ENCODE measurements around the gene CX3CL1. TPM values are rescaled to one million over a fixed set of nuclear protein-coding genes. Genes with fewer than 3 reads are reported as not detected.

The CX3CL1 gene
- total RNA-seq, 1 donor from 2014 or later = 11.7 TPM

DNA sequence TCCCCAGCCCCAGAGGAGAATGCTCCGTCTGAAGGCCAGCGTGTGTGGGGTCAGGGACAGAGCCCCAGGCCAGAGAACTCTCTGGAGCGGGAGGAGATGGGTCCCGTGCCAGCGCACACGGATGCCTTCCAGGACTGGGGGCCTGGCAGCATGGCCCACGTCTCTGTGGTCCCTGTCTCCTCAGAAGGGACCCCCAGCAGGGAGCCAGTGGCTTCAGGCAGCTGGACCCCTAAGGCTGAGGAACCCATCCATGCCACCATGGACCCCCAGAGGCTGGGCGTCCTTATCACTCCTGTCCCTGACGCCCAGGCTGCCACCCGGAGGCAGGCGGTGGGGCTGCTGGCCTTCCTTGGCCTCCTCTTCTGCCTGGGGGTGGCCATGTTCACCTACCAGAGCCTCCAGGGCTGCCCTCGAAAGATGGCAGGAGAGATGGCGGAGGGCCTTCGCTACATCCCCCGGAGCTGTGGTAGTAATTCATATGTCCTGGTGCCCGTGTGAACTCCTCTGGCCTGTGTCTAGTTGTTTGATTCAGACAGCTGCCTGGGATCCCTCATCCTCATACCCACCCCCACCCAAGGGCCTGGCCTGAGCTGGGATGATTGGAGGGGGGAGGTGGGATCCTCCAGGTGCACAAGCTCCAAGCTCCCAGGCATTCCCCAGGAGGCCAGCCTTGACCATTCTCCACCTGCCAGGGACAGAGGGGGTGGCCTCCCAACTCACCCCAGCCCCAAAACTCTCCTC is 10.4 kb downstream of the CX3CL1 start:
- intact Hi-C loops (cut with micrococcal nuclease) = no loop called here
- Histone ChIP-seq H3K9me3 (replicated peaks) (no peaks in the 10 kb centered on the region), H3K27ac (replicated peaks) (peak overlapping the region; percentile 48), H3K36me3 (peaks cover 7% of the 10 kb centered on the region), H3K4me1 (peaks cover 90% of the 10 kb centered on the region), H3K4me3 (no peak overlapping the region), H3K27me3 (ENCODE audit: low read depth) (no peaks in the 10 kb centered on the region)
- DNase-seq = no peak
- TF ChIP-seq, protein P1, sequence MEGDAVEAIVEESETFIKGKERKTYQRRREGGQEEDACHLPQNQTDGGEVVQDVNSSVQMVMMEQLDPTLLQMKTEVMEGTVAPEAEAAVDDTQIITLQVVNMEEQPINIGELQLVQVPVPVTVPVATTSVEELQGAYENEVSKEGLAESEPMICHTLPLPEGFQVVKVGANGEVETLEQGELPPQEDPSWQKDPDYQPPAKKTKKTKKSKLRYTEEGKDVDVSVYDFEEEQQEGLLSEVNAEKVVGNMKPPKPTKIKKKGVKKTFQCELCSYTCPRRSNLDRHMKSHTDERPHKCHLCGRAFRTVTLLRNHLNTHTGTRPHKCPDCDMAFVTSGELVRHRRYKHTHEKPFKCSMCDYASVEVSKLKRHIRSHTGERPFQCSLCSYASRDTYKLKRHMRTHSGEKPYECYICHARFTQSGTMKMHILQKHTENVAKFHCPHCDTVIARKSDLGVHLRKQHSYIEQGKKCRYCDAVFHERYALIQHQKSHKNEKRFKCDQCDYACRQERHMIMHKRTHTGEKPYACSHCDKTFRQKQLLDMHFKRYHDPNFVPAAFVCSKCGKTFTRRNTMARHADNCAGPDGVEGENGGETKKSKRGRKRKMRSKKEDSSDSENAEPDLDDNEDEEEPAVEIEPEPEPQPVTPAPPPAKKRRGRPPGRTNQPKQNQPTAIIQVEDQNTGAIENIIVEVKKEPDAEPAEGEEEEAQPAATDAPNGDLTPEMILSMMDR (IDR thresholded peaks at IDR 0.05; ENCODE audit: borderline replicate concordance) = no peak

DNA sequence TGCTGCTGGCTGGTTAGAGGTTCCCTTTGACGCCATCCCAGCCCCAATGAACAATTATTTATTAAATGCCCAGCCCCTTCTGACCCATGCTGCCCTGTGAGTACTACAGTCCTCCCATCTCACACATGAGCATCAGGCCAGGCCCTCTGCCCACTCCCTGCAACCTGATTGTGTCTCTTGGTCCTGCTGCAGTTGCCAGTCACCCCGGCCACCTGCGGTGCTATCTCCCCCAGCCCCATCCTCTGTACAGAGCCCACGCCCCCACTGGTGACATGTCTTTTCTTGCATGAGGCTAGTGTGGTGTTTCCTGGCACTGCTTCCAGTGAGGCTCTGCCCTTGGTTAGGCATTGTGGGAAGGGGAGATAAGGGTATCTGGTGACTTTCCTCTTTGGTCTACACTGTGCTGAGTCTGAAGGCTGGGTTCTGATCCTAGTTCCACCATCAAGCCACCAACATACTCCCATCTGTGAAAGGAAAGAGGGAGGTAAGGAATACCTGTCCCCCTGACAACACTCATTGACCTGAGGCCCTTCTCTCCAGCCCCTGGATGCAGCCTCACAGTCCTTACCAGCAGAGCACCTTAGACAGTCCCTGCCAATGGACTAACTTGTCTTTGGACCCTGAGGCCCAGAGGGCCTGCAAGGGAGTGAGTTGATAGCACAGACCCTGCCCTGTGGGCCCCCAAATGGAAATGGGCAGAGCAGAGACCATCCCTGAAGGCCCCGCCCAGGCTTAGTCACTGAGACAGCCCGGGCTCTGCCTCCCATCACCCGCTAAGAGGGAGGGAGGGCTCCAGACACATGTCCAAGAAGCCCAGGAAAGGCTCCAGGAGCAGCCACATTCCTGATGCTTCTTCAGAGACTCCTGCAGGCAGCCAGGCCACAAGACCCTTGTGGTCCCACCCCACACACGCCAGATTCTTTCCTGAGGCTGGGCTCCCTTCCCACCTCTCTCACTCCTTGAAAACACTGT is 11.3 kb downstream of the CX3CL1 start:
- H3K27me3 ChIP-seq (ENCODE audit: low read depth) = no peaks in the 10 kb centered on the region
- TF ChIP-seq, protein P1 (IDR thresholded peaks at IDR 0.05; ENCODE audit: borderline replicate concordance) = no peak
- H3K27ac ChIP-seq (replicated peaks) = peak overlapping the region; percentile 71
- intact Hi-C loops (cut with micrococcal nuclease) = no loop called here
- H3K4me1 ChIP-seq = peaks cover 90% of the 10 kb centered on the region
- no peak overlapping the region for H3K4me3 ChIP-seq
- DNase-seq = no peak
- peaks cover 7% of the 10 kb centered on the region for H3K36me3 ChIP-seq
- no peaks in the 10 kb centered on the region for H3K9me3 ChIP-seq (replicated peaks)

DNA sequence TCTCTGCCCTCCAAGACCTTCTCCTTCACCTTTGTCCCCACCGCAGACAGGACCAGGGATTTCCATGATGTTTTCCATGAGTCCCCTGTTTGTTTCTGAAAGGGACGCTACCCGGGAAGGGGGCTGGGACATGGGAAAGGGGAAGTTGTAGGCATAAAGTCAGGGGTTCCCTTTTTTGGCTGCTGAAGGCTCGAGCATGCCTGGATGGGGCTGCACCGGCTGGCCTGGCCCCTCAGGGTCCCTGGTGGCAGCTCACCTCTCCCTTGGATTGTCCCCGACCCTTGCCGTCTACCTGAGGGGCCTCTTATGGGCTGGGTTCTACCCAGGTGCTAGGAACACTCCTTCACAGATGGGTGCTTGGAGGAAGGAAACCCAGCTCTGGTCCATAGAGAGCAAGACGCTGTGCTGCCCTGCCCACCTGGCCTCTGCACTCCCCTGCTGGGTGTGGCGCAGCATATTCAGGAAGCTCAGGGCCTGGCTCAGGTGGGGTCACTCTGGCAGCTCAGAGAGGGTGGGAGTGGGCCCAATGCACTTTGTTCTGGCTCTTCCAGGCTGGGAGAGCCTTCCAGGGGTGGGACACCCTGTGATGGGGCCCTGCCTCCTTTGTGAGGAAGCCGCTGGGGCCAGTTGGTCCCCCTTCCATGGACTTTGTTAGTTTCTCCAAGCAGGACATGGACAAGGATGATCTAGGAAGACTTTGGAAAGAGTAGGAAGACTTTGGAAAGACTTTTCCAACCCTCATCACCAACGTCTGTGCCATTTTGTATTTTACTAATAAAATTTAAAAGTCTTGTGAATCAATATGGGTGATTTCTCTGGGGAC is 12.2 kb downstream of the CX3CL1 start:
- Histone ChIP-seq H3K36me3 (peaks cover 7% of the 10 kb centered on the region), H3K27me3 (ENCODE audit: low read depth) (no peaks in the 10 kb centered on the region), H3K27ac (replicated peaks) (peak overlapping the region; percentile 71), H3K4me1 (peaks cover 81% of the 10 kb centered on the region), H3K4me3 (no peak overlapping the region), H3K9me3 (replicated peaks) (no peaks in the 10 kb centered on the region)
- DNase-seq = no peak
- TF ChIP-seq, protein P1 (IDR thresholded peaks at IDR 0.05; ENCODE audit: borderline replicate concordance) = no peak
- intact Hi-C loops (cut with micrococcal nuclease) = no loop called here

DNA sequence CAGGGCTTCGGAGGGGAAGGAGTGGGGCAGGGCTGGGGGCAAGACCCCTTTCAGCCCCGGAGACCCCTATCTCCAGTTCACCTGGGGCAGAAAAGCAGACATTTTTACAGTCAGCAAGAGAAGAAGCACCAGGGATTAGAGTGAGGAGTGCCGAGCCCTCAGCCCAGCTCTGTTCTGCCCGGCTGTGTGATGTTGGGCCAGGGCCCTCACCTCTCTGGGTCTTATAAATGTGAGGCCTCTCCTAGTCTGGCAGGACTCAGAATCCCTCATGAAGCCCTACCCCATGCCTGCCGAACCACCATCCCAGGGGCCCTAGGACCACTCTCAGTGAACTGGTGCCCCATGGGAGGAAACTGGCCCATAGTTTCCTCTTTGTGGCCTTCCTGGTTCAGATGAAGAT is 12.8 kb downstream of the CX3CL1 start:
- peaks cover 7% of the 10 kb centered on the region for H3K36me3 ChIP-seq
- TF ChIP-seq, protein P1 (IDR thresholded peaks at IDR 0.05; ENCODE audit: borderline replicate concordance) = no peak
- no peak overlapping the region for H3K4me3 ChIP-seq
- H3K4me1 ChIP-seq = peaks cover 75% of the 10 kb centered on the region
- peak overlapping the region; percentile 71 for H3K27ac ChIP-seq (replicated peaks)
- no peaks in the 10 kb centered on the region for H3K9me3 ChIP-seq (replicated peaks)
- no peaks in the 10 kb centered on the region for H3K27me3 ChIP-seq (ENCODE audit: low read depth)
- DNase-seq = no peak
- intact Hi-C loops (cut with micrococcal nuclease) = no loop called here

DNA sequence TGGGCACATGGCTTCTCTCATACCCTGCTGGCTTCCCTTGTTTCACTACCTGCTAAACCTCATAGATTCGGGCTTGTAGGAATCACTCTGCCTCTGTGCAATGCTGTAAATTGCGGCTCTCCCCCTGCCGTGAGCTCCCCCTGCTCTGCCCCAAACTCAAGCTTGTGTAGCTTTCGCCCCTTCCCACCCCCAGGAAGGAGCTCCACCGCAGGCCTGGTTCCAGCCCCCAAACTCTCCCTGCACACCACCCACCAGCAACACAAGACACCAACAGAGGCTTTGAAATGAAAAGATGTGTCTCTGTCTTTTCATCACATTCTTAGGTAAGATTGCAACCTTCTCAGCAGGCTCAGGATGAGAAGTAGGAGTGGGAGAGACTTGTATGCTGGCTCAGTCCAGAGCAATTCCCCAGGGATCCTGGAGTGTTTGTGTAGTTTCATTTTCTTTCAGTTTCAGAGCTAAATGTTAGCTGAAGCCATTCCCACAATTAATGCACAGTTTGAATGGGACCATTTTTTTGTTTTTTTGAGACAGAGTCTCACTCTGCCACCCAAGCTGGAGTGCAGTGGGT is 14.2 kb downstream of the CX3CL1 start:
- no peak overlapping the region for H3K4me3 ChIP-seq
- H3K36me3 ChIP-seq = peaks cover 7% of the 10 kb centered on the region
- no peaks in the 10 kb centered on the region for H3K27me3 ChIP-seq (ENCODE audit: low read depth)
- TF ChIP-seq, protein P1 (IDR thresholded peaks at IDR 0.05; ENCODE audit: borderline replicate concordance) = no peak
- peak overlapping the region; percentile 55 for H3K27ac ChIP-seq (replicated peaks)
- intact Hi-C loops (cut with micrococcal nuclease) = no loop called here
- peaks cover 74% of the 10 kb centered on the region for H3K4me1 ChIP-seq
- no peak for DNase-seq
- no peaks in the 10 kb centered on the region for H3K9me3 ChIP-seq (replicated peaks)
